ENCODE results near the gene CENPC. TPM values are rescaled to one million over a fixed set of nuclear protein-coding genes. Genes with fewer than 3 reads are reported as not detected.
A peak's percentile ranks its signal among the peaks of the same experiment; 100 is the strongest.

CENPC gene, protein sequence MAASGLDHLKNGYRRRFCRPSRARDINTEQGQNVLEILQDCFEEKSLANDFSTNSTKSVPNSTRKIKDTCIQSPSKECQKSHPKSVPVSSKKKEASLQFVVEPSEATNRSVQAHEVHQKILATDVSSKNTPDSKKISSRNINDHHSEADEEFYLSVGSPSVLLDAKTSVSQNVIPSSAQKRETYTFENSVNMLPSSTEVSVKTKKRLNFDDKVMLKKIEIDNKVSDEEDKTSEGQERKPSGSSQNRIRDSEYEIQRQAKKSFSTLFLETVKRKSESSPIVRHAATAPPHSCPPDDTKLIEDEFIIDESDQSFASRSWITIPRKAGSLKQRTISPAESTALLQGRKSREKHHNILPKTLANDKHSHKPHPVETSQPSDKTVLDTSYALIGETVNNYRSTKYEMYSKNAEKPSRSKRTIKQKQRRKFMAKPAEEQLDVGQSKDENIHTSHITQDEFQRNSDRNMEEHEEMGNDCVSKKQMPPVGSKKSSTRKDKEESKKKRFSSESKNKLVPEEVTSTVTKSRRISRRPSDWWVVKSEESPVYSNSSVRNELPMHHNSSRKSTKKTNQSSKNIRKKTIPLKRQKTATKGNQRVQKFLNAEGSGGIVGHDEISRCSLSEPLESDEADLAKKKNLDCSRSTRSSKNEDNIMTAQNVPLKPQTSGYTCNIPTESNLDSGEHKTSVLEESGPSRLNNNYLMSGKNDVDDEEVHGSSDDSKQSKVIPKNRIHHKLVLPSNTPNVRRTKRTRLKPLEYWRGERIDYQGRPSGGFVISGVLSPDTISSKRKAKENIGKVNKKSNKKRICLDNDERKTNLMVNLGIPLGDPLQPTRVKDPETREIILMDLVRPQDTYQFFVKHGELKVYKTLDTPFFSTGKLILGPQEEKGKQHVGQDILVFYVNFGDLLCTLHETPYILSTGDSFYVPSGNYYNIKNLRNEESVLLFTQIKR
- total RNA-seq: 100 to 1,000 TPM in 1 of 5 donors, 10 to 100 TPM in 4; 38.4 to 101 (median 40.0) TPM
- 68.4 TPM for total RNA-seq (2013)
- total RNA-seq: 32.9 to 258 (median 132) reads per million in 29 experiments

DNA sequence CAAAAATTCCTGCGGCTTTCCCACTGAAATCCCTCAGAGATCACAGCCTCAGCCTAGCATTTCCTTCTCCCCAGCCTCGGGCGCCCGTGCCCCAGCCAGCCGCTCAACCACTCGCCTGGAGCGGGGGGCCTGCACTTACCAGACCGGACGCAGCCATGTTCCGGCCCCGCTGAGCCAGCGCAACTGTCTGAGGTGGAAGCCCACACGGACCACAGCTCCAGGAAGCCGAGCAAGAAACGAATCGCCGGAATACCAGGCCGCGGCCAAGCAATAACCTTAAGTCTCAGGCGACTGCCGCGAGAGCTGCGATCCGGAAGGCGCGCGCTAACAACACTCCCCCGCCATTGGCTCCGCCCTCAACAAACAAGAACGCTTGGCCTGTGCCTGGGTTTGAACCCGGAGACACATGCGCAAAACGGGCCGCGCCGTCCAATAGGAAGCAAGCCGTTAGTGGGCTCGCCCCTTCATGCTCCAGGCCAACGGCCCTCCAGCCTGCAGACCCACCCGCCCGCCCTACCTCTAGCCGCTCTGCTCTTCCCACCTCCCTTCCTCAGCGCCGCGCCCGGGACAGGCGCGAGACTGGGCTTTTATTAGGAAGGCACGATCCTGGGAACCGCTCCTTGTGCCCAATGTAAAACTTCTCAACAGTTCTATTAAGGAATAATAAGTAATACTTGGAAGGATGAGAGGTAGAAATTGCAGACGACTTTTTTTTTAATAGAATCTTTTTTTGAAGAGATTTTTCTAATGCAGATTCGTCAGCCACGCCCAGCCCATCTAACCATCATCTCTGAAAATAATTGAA is at the start of gene CENPC:
TSS of gene CENPC (minus strand) at position 305 of the 805 bp plus-strand sequence. CDS start at position 157, 148 bp downstream.
- Histone ChIP-seq H3K36me3 (ENCODE audit: control insufficient read depth in 2 of 2, extremely low read depth in 1 of 2, insufficient read depth in 1 of 2, low read length in 1 of 2) (peaks cover 0 to 19% of the 10 kb centered on the region in 2 donors), H3K4me1 (ENCODE audit: control insufficient read depth in 1 of 2, extremely low read depth in 1 of 2, insufficient read depth in 2 of 2, low read length in 2 of 2) (peaks cover 0 to 12% of the 10 kb centered on the region in 2 experiments), H3K27ac (ENCODE audit: low read length) (peak within 1 kb of the TSS; percentile 98), H3K27me3 (replicated peaks in 1 of 2; ENCODE audit: control insufficient read depth in 2 of 2, extremely low read depth in 1 of 2, insufficient read depth in 2 of 2, low read length in 1 of 2) (no peaks in the 10 kb centered on the region), H3K9me3 (no peaks in the 10 kb centered on the region), H3K4me3 (ENCODE audit: control insufficient read depth in 1 of 2, extremely low read depth in 1 of 2, low read length in 1 of 2) (peak within 1 kb of the TSS; percentile 89 to 93)
- H3K4me3 Mint-ChIP-seq: peak within 1 kb of the TSS; percentile 96 to 98 (median 98)
- no peaks in the 10 kb centered on the region for H3K27me3 Mint-ChIP-seq
- POLR2A ChIA-PET: interaction anchor here (0.5 to 3.0 kb wide), 7 partner anchors 10 to 156 kb away, joined by 3 to 13 read pairs (median 5); partner anchors contain the start of gene UBA6 (in 1 of the 2)
- no peaks in the 10 kb centered on the region for H3K9me3 Mint-ChIP-seq
- H3K27ac Mint-ChIP-seq: peak within 1 kb of the TSS; percentile 94 to 99
- DNase-seq: peak; percentile 79 to 95 (median 89)
- peaks cover 41 to 47% (median 43%) of the 10 kb centered on the region in 3 donors for H3K4me1 Mint-ChIP-seq
- CTCF ChIA-PET: interaction anchor here (0.6 to 1.7 kb wide), 6 partner anchors 99 to 365 kb away, joined by 3 to 9 read pairs (median 3); partner anchors contain the start of gene UBA6 (in 1 of the 2)
- WGBS (ENCODE audit: insufficient coverage): 0% methylated on average over 22 of the region's 53 CpGs
- ATAC-seq (replicated peaks in 1 of 4): peak; percentile 90 to 95 (median 94)
- H3K36me3 Mint-ChIP-seq: peaks cover 21% of the 10 kb centered on the region

DNA sequence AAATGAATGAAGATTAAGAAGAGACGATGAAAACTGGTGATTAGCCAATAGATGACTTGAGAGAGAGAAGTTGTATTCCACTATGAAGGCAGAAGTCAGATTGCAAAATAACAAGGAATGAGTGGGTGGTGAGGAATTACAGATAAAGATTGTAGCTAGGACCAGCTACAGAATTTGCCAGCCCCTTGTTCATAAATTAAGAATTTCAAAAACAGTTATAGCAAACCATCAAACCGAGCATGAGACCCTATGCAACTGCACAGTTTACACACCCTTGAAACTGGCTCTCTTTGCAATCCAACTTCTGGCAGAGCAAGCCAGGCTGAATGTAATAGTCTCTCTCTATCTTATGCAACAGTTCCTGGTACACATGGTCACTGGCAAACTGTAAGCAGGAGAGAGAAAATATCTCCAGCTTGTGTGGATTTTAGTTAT is 48.5 kb upstream of the CENPC start:
- ChIA-PET CTCF (no interaction called here), POLR2A (no interaction called here)
- Histone ChIP-seq H3K27me3 (replicated peaks in 1 of 2; ENCODE audit: control insufficient read depth in 2 of 2, extremely low read depth in 1 of 2, insufficient read depth in 2 of 2, low read length in 1 of 2) (no peaks in the 10 kb centered on the region), H3K4me1 (ENCODE audit: control insufficient read depth in 1 of 2, extremely low read depth in 1 of 2, insufficient read depth in 2 of 2, low read length in 2 of 2) (no peaks in the 10 kb centered on the region), H3K9me3 (no peaks in the 10 kb centered on the region), H3K27ac (ENCODE audit: low read length) (no peak overlapping the region), H3K4me3 (ENCODE audit: control insufficient read depth in 1 of 2, extremely low read depth in 1 of 2, low read length in 1 of 2) (no peak overlapping the region), H3K36me3 (ENCODE audit: control insufficient read depth in 2 of 2, extremely low read depth in 1 of 2, insufficient read depth in 1 of 2, low read length in 1 of 2) (no peaks in the 10 kb centered on the region)
- no peaks in the 10 kb centered on the region for H3K27me3 Mint-ChIP-seq
- DNase-seq: no peak
- WGBS (ENCODE audit: insufficient coverage): 100% methylated on average over 1 of the region's 2 CpGs
- peaks cover 0 to 2% (median 0%) of the 10 kb centered on the region in 3 donors for H3K4me1 Mint-ChIP-seq
- H3K4me3 Mint-ChIP-seq: no peak overlapping the region
- peaks cover 25% of the 10 kb centered on the region for H3K36me3 Mint-ChIP-seq
- H3K27ac Mint-ChIP-seq: no peak overlapping the region
- no peak for ATAC-seq (replicated peaks in 1 of 4)
- no peaks in the 10 kb centered on the region for H3K9me3 Mint-ChIP-seq

DNA sequence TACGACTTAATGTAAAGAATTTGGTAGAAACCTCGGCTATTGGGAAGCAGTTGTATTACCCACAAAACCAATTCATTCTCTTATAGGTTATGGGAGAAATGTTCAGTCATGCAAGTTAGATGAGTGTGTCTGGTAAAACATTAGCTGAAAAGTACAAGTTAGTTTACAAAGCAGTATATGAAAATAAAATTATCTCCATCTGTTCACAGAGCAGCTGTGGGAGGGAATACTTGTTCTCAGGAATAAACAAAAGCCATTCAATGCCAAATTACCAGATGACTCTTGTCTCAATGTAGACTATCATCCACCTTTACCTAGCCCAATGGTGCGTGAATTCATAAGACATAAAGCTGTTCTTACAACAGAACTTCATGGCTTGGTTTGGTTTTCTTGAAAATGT is 41.9 kb upstream of the CENPC start:
- ChIA-PET POLR2A (interaction anchor here in 1 of 2 donors (1.0 kb wide), 1 partner anchor 43 kb away, joined by 3 read pairs; no protein-coding TSS in a partner anchor), CTCF (interaction anchor here (0.5 to 0.7 kb wide), 3 partner anchors 18 to 107 kb away, joined by 3 to 9 read pairs (median 7); no protein-coding TSS in a partner anchor)
- Mint-ChIP-seq H3K9me3 (no peaks in the 10 kb centered on the region), H3K36me3 (peaks cover 16% of the 10 kb centered on the region), H3K27ac (no peak overlapping the region), H3K4me1 (peaks cover 3 to 11% (median 9%) of the 10 kb centered on the region in 3 donors), H3K27me3 (no peaks in the 10 kb centered on the region), H3K4me3 (no peak overlapping the region)
- Histone ChIP-seq H3K9me3 (no peaks in the 10 kb centered on the region), H3K36me3 (ENCODE audit: control insufficient read depth in 2 of 2, extremely low read depth in 1 of 2, insufficient read depth in 1 of 2, low read length in 1 of 2) (no peaks in the 10 kb centered on the region), H3K27ac (ENCODE audit: low read length) (no peak overlapping the region), H3K27me3 (replicated peaks in 1 of 2; ENCODE audit: control insufficient read depth in 2 of 2, extremely low read depth in 1 of 2, insufficient read depth in 2 of 2, low read length in 1 of 2) (no peaks in the 10 kb centered on the region), H3K4me3 (ENCODE audit: control insufficient read depth in 1 of 2, extremely low read depth in 1 of 2, low read length in 1 of 2) (no peak overlapping the region), H3K4me1 (ENCODE audit: control insufficient read depth in 1 of 2, extremely low read depth in 1 of 2, insufficient read depth in 2 of 2, low read length in 2 of 2) (peaks cover 4 to 9% of the 10 kb centered on the region in 2 experiments)
- no CpG with 5 or more reads among the region's 3 CpGs for WGBS (ENCODE audit: insufficient coverage)
- no peak for ATAC-seq (replicated peaks in 1 of 4)
- DNase-seq: no peak

DNA sequence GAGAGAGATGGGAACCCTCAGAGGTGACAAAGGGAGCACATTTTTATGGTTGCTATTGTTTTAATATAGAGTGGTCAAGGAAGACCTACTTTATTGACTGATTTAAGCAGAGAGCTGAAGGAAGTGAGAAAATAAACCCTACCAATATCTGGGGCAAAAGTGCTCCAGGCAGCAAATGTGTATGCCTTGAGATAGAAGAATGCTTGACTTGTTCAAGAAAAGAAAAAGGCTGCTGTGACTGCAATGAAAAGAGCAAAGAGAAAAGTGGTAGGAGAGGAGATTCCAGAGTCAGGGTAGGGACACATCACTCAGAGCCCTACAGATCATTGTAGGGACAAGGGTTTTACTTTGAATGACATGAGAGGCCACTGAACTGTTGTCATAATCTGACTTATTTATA is 39.2 kb upstream of the CENPC start:
- H3K27me3 Mint-ChIP-seq: no peaks in the 10 kb centered on the region
- ATAC-seq (replicated peaks in 1 of 4): no peak
- no peak for DNase-seq
- no peak overlapping the region for H3K27ac Mint-ChIP-seq
- Histone ChIP-seq H3K36me3 (ENCODE audit: control insufficient read depth in 2 of 2, extremely low read depth in 1 of 2, insufficient read depth in 1 of 2, low read length in 1 of 2) (no peaks in the 10 kb centered on the region), H3K27me3 (replicated peaks in 1 of 2; ENCODE audit: control insufficient read depth in 2 of 2, extremely low read depth in 1 of 2, insufficient read depth in 2 of 2, low read length in 1 of 2) (no peaks in the 10 kb centered on the region), H3K27ac (ENCODE audit: low read length) (no peak overlapping the region), H3K4me3 (ENCODE audit: control insufficient read depth in 1 of 2, extremely low read depth in 1 of 2, low read length in 1 of 2) (no peak overlapping the region), H3K9me3 (no peaks in the 10 kb centered on the region), H3K4me1 (ENCODE audit: control insufficient read depth in 1 of 2, extremely low read depth in 1 of 2, insufficient read depth in 2 of 2, low read length in 2 of 2) (peaks cover 12 to 22% of the 10 kb centered on the region in 2 experiments)
- POLR2A ChIA-PET: no interaction called here
- peaks cover 19 to 31% (median 28%) of the 10 kb centered on the region in 3 donors for H3K4me1 Mint-ChIP-seq
- H3K36me3 Mint-ChIP-seq: peaks cover 11% of the 10 kb centered on the region
- no peaks in the 10 kb centered on the region for H3K9me3 Mint-ChIP-seq
- CTCF ChIA-PET: no interaction called here
- no peak overlapping the region for H3K4me3 Mint-ChIP-seq

DNA sequence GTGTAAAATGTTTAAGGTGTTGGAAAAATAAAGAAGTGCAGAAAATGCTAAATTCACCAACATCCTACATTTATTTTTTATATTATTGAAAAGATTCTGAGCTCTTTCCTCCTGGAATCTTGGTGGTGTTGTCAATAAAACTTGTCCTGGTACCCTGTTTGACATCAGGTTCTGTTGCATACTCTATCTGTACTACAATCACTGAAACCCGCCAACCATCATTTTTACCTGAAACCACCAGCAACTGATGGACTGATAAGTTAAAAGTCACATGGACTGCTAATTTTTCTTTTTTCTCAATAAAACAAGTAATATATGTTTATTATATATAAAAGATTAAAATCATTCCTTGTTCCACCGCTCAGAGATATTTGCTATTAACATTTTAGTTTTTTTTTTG is 36.6 kb upstream of the CENPC start:
- Histone ChIP-seq H3K27me3 (replicated peaks in 1 of 2; ENCODE audit: control insufficient read depth in 2 of 2, extremely low read depth in 1 of 2, insufficient read depth in 2 of 2, low read length in 1 of 2) (no peaks in the 10 kb centered on the region), H3K36me3 (ENCODE audit: control insufficient read depth in 2 of 2, extremely low read depth in 1 of 2, insufficient read depth in 1 of 2, low read length in 1 of 2) (no peaks in the 10 kb centered on the region), H3K9me3 (no peaks in the 10 kb centered on the region), H3K4me3 (ENCODE audit: control insufficient read depth in 1 of 2, extremely low read depth in 1 of 2, low read length in 1 of 2) (no peak overlapping the region), H3K4me1 (ENCODE audit: control insufficient read depth in 1 of 2, extremely low read depth in 1 of 2, insufficient read depth in 2 of 2, low read length in 2 of 2) (peaks cover 12 to 34% of the 10 kb centered on the region in 2 experiments), H3K27ac (ENCODE audit: low read length) (no peak overlapping the region)
- H3K4me1 Mint-ChIP-seq: peaks cover 30 to 50% (median 43%) of the 10 kb centered on the region in 3 donors
- peak in 1 of 35 experiments; percentile 32 for DNase-seq
- ChIA-PET POLR2A (interaction anchor here in 1 of 2 donors (0.5 to 1.1 kb wide), 3 partner anchors 26 to 37 kb away, joined by 3 to 4 read pairs (median 3); partner anchors contain the start of gene CENPC), CTCF (interaction anchor here (0.6 to 1.3 kb wide), 2 partner anchors 23 to 26 kb away, joined by 3 read pairs; partner anchors contain the start of gene STAP1 (in 1 of the 2))
- ATAC-seq (replicated peaks in 1 of 4): peak in 1 of 4 experiments; percentile 7
- no CpG with 5 or more reads among the region's 2 CpGs for WGBS (ENCODE audit: insufficient coverage)
- no peaks in the 10 kb centered on the region for H3K9me3 Mint-ChIP-seq
- H3K4me3 Mint-ChIP-seq: peak overlapping the region in 1 of 3 donors; percentile 56
- peaks cover 18% of the 10 kb centered on the region for H3K36me3 Mint-ChIP-seq
- H3K27me3 Mint-ChIP-seq: no peaks in the 10 kb centered on the region
- H3K27ac Mint-ChIP-seq: peak overlapping the region in 1 of 2 donors; percentile 60

Measured in T-cell (primary cell).